Measurements from ENCODE around the gene TBC1D22A. TPM values are rescaled to one million over a fixed set of nuclear protein-coding genes. Genes with fewer than 3 reads are reported as not detected.

The TBC1D22A gene
- total RNA-seq, 2 experiments from 2014 or later = 22.3 to 43.9 TPM

GRCh38 chr22:47112994-47113852, 350.8 kb downstream of the TBC1D22A start:
- intact Hi-C loops (cut with micrococcal nuclease; ENCODE audit: unreplicated experiment) = no loop called here
- ChIA-PET POLR2A (no interaction called here), CTCF (ENCODE audit: unreplicated experiment) (no interaction called here)
- Histone ChIP-seq H3K4me2 (ENCODE audit: low read length) (no peak overlapping the region), H4K20me1 (ENCODE audit: insufficient read depth, low read length) (no peaks in the 10 kb centered on the region), H3K4me1 (ENCODE audit: insufficient read depth, low read length, poor library complexity, severe bottlenecking) (no peaks in the 10 kb centered on the region), H3K79me2 (ENCODE audit: insufficient read depth, low read depth, low read length) (no peaks in the 10 kb centered on the region), H3K4me3 (ENCODE audit: low read depth, low read length, poor library complexity, severe bottlenecking) (no peak overlapping the region), H3K36me3 (ENCODE audit: insufficient read depth, low read length) (no peaks in the 10 kb centered on the region), H3K27ac (ENCODE audit: low read depth, low read length, poor library complexity, severe bottlenecking) (no peak overlapping the region), H2AFZ (ENCODE audit: low read length) (no peak overlapping the region), H3K9me2 (ENCODE audit: insufficient read depth, low read length) (no peaks in the 10 kb centered on the region), H3K9me3 (ENCODE audit: low read length) (no peaks in the 10 kb centered on the region)
- DNase-seq (ENCODE audit: low spot score) = no peak
- TF ChIP-seq, protein P1, sequence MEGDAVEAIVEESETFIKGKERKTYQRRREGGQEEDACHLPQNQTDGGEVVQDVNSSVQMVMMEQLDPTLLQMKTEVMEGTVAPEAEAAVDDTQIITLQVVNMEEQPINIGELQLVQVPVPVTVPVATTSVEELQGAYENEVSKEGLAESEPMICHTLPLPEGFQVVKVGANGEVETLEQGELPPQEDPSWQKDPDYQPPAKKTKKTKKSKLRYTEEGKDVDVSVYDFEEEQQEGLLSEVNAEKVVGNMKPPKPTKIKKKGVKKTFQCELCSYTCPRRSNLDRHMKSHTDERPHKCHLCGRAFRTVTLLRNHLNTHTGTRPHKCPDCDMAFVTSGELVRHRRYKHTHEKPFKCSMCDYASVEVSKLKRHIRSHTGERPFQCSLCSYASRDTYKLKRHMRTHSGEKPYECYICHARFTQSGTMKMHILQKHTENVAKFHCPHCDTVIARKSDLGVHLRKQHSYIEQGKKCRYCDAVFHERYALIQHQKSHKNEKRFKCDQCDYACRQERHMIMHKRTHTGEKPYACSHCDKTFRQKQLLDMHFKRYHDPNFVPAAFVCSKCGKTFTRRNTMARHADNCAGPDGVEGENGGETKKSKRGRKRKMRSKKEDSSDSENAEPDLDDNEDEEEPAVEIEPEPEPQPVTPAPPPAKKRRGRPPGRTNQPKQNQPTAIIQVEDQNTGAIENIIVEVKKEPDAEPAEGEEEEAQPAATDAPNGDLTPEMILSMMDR (conservative IDR thresholded peaks at IDR 0.05; ENCODE audit: low read length) = no peak
- TF ChIP-seq EZH2phosphoT487 (IDR thresholded peaks at IDR 0.05; ENCODE audit: borderline replicate concordance, low read depth, low read length) = no peak
- no TSS peak for BruUV-seq (replicated peaks)

- Histone ChIP-seq H3K4me3 (ENCODE audit: low read depth, low read length, poor library complexity, severe bottlenecking) (no peak overlapping the region), H3K4me2 (ENCODE audit: low read length) (no peak overlapping the region), H4K20me1 (ENCODE audit: insufficient read depth, low read length) (no peaks in the 10 kb centered on the region), H3K79me2 (ENCODE audit: insufficient read depth, low read depth, low read length) (no peaks in the 10 kb centered on the region), H3K9me3 (ENCODE audit: low read length) (no peaks in the 10 kb centered on the region), H2AFZ (ENCODE audit: low read length) (no peak overlapping the region), H3K36me3 (ENCODE audit: insufficient read depth, low read length) (no peaks in the 10 kb centered on the region), H3K4me1 (ENCODE audit: insufficient read depth, low read length, poor library complexity, severe bottlenecking) (no peaks in the 10 kb centered on the region), H3K9me2 (ENCODE audit: insufficient read depth, low read length) (no peaks in the 10 kb centered on the region), H3K27ac (ENCODE audit: low read depth, low read length, poor library complexity, severe bottlenecking) (no peak overlapping the region)
- intact Hi-C loops (cut with micrococcal nuclease; ENCODE audit: unreplicated experiment) = no loop called here
- POLR2A ChIA-PET = no interaction called here
- BruUV-seq (replicated peaks) = no TSS peak
- no peak for TF ChIP-seq EZH2phosphoT487 (IDR thresholded peaks at IDR 0.05; ENCODE audit: borderline replicate concordance, low read depth, low read length)
- TF ChIP-seq, protein P1 (conservative IDR thresholded peaks at IDR 0.05; ENCODE audit: low read length) = no peak
- CTCF ChIA-PET (ENCODE audit: unreplicated experiment) = no interaction called here
- DNase-seq (ENCODE audit: low spot score) = no peak
Measured at GRCh38 chr22:47113853-47114415, 351.5 kb downstream of the TBC1D22A start.

All from OCI-LY7 (cell line).